HEK293 (cell line): ENCODE measurements around the gene PRTFDC1.

Source experiments
- CTCF ChIA-PET: fragments of 350-600 bp; formaldehyde crosslinking; extraction: SDS; loops from one replicate; lab custom pipeline; 2021; ENCODE audit warnings: antibody characterized with exemption; lab: Yijun Ruan, JAX
- POLR2A ChIA-PET: fragments of 300-600 bp; formaldehyde crosslinking; extraction: SDS; loops from one replicate; lab custom pipeline; 2020; ENCODE audit warnings: antibody characterized with exemption, inconsistent platforms; lab: Yijun Ruan, JAX
- H3K27ac ChIP-seq: fragments of 200-500 bp; sonication (Bioruptor generic); 2 replicates; pipeline ENCODE4 v1.5.1; 2014; ENCODE audit warnings: low read depth, low read length, control low read depth, inconsistent platforms; ENCODE audit errors: extremely low read depth
- H3K36me3 ChIP-seq, 2 experiments: fragments of 200-500 bp in 1 of 2; sonication (Bioruptor generic) in 1 of 2; 1 replicate in 1 of 2; 2 replicates in 1 of 2; pipeline ENCODE4 v1.5.1; 2014 to 2017; ENCODE audit warnings: inconsistent platforms in 2 of 2, low read length in 2 of 2; ENCODE audit not compliant: control insufficient read depth in 2 of 2, insufficient read depth in 1 of 2
- H3K4me1 ChIP-seq: fragments of 200-500 bp; sonication (Bioruptor generic); 2 replicates; pipeline ENCODE4 v1.5.1; 2014; ENCODE audit warnings: mild to moderate bottlenecking, low read length, inconsistent platforms; ENCODE audit not compliant: control insufficient read depth, insufficient read depth
- H3K4me3 ChIP-seq: 2 replicates; pipeline ENCODE4 v1.5.1; 2011; ENCODE audit warnings: low read depth, mild to moderate bottlenecking, control low read depth, low read length, moderate library complexity
- H3K9me3 ChIP-seq: fragments of 200-500 bp; sonication (Bioruptor generic); 2 replicates; pipeline ENCODE4 v1.5.1; 2014; ENCODE audit warnings: low read depth, low read length, inconsistent platforms; ENCODE audit not compliant: control insufficient read depth, insufficient read depth
- EGR2 ChIP-seq: fragments of 450-650 bp; formaldehyde crosslinking; IDR thresholded peaks from 2 replicates; pipeline ENCODE4 v1.5.1; 2016; ENCODE audit warnings: low read depth, missing biosample characterization, missing genetic modification characterization
- GLI4 ChIP-seq: fragments of 450-650 bp; formaldehyde crosslinking; IDR thresholded peaks from 2 replicates; pipeline ENCODE4 v1.5.1; 2016; ENCODE audit warnings: missing biosample characterization, missing genetic modification characterization
- GLIS1 ChIP-seq: fragments of 450-650 bp; formaldehyde crosslinking; IDR thresholded peaks from 2 replicates; pipeline ENCODE4 v1.5.1; 2016; ENCODE audit warnings: missing biosample characterization, missing genetic modification characterization
- HOXA7 ChIP-seq: sonication (generic); formaldehyde crosslinking; IDR thresholded peaks from 2 replicates; pipeline ENCODE4 v1.8.1; 2022; ENCODE audit warnings: missing genetic modification reagents, borderline replicate concordance
- MZF1 ChIP-seq: fragments of 450-650 bp; formaldehyde crosslinking; IDR thresholded peaks from 2 replicates; pipeline ENCODE4 v1.5.1; 2017; ENCODE audit warnings: missing biosample characterization, missing genetic modification characterization, borderline replicate concordance
- OSR2 ChIP-seq: fragments of 450-650 bp; formaldehyde crosslinking; IDR thresholded peaks from 2 replicates; pipeline ENCODE4 v1.5.1; 2016; ENCODE audit warnings: missing biosample characterization, missing genetic modification characterization
- ZBTB17 ChIP-seq: fragments of 450-650 bp; formaldehyde crosslinking; IDR thresholded peaks from 2 replicates; pipeline ENCODE4 v1.5.1; 2016; ENCODE audit warnings: missing biosample characterization, missing genetic modification characterization
- ZNF133 ChIP-seq: fragments of 450-650 bp; formaldehyde crosslinking; IDR thresholded peaks from 2 replicates; pipeline ENCODE4 v1.5.1; 2016; ENCODE audit warnings: missing biosample characterization, missing genetic modification characterization
- ZNF202 ChIP-seq: fragments of 450-650 bp; formaldehyde crosslinking; IDR thresholded peaks from 2 replicates; pipeline ENCODE4 v1.5.1; 2016; ENCODE audit warnings: missing biosample characterization, missing genetic modification characterization, borderline replicate concordance
- ZNF549 ChIP-seq: fragments of 450-650 bp; IDR thresholded peaks from 2 replicates; pipeline ENCODE4 v1.5.1; 2018; ENCODE audit warnings: missing biosample characterization, missing genetic modification characterization, mild to moderate bottlenecking, inconsistent platforms, moderate library complexity
- ZNF654 ChIP-seq: fragments of 450-650 bp; formaldehyde crosslinking; IDR thresholded peaks from 2 replicates; pipeline ENCODE4 v1.5.1; 2016; ENCODE audit warnings: low read depth, missing biosample characterization, missing genetic modification characterization
- ZNF658 ChIP-seq: fragments of 450-650 bp; formaldehyde crosslinking; IDR thresholded peaks from 2 replicates; pipeline ENCODE4; 2016; ENCODE audit warnings: missing biosample characterization, missing genetic modification characterization
- ZNF776 ChIP-seq: fragments of 450-650 bp; formaldehyde crosslinking; IDR thresholded peaks from 2 replicates; pipeline ENCODE4 v1.5.0; 2017; ENCODE audit warnings: missing biosample characterization, missing genetic modification characterization, borderline replicate concordance
- ZNF792 ChIP-seq: fragments of 450-650 bp; formaldehyde crosslinking; IDR thresholded peaks from 2 replicates; pipeline ENCODE4 v1.5.1; 2016; ENCODE audit warnings: missing biosample characterization, missing genetic modification characterization
- ZSCAN30 ChIP-seq: fragments of 450-650 bp; IDR thresholded peaks from 2 replicates; pipeline ENCODE4 v1.5.1; 2018; ENCODE audit warnings: missing biosample characterization, mild to moderate bottlenecking, missing genetic modification characterization, moderate library complexity
- TF ChIP-seq, protein P1 (sequence below): fragments of 450-650 bp; formaldehyde crosslinking; IDR thresholded peaks from 2 replicates; pipeline ENCODE4 v1.5.1; 2016; ENCODE audit warnings: missing biosample characterization, missing genetic modification characterization
- TF ChIP-seq, protein P2 (sequence below): fragments of 450-650 bp; formaldehyde crosslinking; IDR thresholded peaks from 2 replicates; pipeline ENCODE4 v1.5.1; 2016; ENCODE audit warnings: missing biosample characterization, missing genetic modification characterization

The PRTFDC1 gene

DNA sequence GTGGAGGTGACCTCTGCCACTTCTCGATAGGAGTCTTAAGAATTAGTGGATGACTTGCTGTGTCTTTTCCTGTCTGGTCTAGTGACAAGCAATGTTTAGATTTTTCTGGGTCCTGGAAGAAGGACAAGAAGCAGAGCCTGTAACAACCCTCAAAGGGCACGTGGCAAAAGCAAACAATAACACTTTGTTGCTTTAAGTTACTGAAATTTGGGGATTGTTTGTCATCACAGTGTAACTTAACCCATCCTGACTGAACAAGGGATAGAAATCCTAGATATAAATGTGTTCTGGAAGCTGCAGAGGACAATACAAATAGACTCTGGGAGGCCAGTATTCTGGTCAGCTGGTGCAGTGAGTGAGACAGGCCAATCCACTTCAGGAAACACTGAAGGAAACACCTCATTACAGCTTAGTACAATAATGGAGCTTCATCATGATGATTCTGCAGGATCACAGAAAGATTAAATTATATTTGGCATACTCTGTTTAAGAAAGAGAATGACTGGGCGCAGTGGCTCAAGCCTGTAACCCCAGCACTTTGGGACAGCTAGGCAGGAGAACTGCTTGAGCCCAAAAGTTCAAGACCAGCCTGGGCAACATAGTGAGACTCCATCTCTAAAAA lies 40.2 kb upstream of the PRTFDC1 start (continued):
- TF ChIP-seq EGR2 (tag by site-specific recombination), result no peak
- no peak for TF ChIP-seq GLI4 (tag by site-specific recombination)
- TF ChIP-seq GLIS1, result no peak
- no peak for TF ChIP-seq HOXA7
- no peak for TF ChIP-seq ZSCAN30 (tag by site-specific recombination)
- TF ChIP-seq, protein P1, sequence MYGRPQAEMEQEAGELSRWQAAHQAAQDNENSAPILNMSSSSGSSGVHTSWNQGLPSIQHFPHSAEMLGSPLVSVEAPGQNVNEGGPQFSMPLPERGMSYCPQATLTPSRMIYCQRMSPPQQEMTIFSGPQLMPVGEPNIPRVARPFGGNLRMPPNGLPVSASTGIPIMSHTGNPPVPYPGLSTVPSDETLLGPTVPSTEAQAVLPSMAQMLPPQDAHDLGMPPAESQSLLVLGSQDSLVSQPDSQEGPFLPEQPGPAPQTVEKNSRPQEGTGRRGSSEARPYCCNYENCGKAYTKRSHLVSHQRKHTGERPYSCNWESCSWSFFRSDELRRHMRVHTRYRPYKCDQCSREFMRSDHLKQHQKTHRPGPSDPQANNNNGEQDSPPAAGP, result no peak
- no peak for TF ChIP-seq ZNF202 (tag by site-specific recombination)
- no peak for TF ChIP-seq MZF1 (tag by site-specific recombination)

DNA sequence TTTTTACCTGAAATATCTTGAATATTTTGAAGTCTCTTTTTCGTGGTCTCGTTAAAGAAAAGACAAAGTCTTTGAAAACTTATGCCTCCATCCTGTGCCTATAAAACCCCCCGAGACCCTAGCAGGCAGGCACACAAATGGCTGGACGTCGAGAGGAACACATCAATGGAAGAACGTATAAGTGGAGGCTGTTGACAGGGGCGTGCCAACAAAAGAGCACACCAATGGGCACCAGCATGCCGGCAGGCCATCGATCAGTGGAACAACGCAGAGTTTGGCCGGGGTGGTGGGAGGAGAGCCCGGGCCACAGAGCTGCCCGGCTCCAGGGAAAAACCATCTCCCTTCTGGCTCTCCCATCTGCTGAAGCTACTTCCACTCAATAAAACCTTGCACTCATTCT lies 38.9 kb upstream of the PRTFDC1 start:
- H3K4me3 ChIP-seq, result no peak overlapping the region
- CTCF ChIA-PET, result interaction anchor here (1.0 to 2.4 kb wide), 2 partner anchors 90 to 530 kb away, joined by 3 to 12 read pairs; no protein-coding TSS in a partner anchor
- no peaks in the 10 kb centered on the region for H3K9me3 ChIP-seq
- POLR2A ChIA-PET, result no interaction called here
- no peaks in the 10 kb centered on the region for H3K36me3 ChIP-seq
- H3K4me1 ChIP-seq, result no peaks in the 10 kb centered on the region
- H3K27ac ChIP-seq, result no peak overlapping the region
- TF ChIP-seq ZNF549 (tag by site-specific recombination), result no peak
- TF ChIP-seq ZNF776 (tag by site-specific recombination), result no peak
- peak; percentile 55; the same call in 1 of the 2 replicates for TF ChIP-seq ZNF133
- TF ChIP-seq, all 188 proteins: peak for 1

DNA sequence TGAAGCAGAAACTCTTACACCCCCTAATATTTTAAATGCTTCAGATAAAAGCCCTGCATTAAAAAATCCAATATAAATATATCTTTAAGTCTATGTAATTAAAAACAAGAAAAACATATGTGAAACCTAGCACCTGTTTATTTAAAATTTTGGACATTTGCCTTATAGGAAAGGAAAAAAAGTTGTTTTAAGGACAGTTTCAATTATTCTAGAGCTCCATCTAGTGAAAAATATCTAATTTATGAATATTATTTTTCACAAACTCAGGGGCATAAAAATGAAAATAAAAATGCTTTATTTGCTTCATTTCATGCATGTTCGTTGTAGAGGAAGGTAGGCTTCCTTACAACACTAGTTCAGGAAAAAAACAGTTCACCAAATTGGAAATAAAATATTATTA lies 37.5 kb upstream of the PRTFDC1 start:
- H3K9me3 ChIP-seq, result no peaks in the 10 kb centered on the region
- TF ChIP-seq ZNF658 (tag by site-specific recombination), result no peak
- TF ChIP-seq ZNF654 (tag by site-specific recombination), result peak; percentile 45
- CTCF ChIA-PET, result interaction anchor here (0.6 to 2.4 kb wide), 9 partner anchors 10 to 373 kb away, joined by 3 to 12 read pairs (median 3); no protein-coding TSS in a partner anchor
- H3K36me3 ChIP-seq, result no peaks in the 10 kb centered on the region
- no peak overlapping the region for H3K27ac ChIP-seq
- H3K4me1 ChIP-seq, result no peaks in the 10 kb centered on the region
- H3K4me3 ChIP-seq, result no peak overlapping the region
- POLR2A ChIA-PET, result no interaction called here

DNA sequence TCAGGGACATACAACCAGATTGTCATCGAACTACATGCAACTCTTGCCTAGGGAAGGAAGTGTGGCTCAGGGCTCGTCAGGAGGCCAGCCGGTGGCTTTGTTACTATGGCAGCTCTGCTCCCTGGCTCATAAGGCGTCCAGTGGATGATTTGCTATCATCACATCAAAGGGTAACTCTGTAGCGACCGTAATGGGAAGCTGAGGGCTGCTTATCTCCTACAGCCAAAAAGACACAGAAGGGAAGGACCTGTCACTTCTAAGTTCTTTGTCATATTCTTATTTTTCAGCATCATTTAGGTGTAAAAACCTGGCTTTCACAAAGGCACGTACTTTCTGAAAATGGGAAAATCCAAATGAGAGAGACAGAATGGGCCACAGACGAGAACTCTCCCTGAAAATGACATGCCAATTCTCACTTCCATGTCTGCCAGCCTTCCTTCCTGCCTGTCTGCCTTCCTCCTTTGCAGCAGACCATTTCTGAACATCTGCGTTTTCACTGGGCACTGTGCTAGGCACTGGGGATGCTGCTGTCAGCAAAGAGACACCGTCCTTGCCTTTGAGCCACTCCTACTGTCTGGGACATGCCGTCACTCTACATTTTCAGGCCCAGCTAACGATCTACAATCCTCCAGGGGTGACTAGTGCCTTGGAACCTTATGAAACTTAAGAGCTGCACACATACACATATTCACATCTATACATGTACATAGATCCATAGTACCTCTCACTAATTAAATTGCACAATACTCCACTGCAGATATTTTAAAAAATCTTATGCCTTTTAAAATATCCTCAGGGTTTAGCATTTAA lies 36.6 kb upstream of the PRTFDC1 start:
- Histone ChIP-seq H3K4me1 (no peaks in the 10 kb centered on the region), H3K27ac (no peak overlapping the region), H3K36me3 (no peaks in the 10 kb centered on the region), H3K4me3 (no peak overlapping the region), H3K9me3 (no peaks in the 10 kb centered on the region)
- ChIA-PET CTCF (interaction anchor here (0.6 to 2.4 kb wide), 4 partner anchors 9 to 372 kb away, joined by 3 to 12 read pairs (median 4); no protein-coding TSS in a partner anchor), POLR2A (no interaction called here)
- TF ChIP-seq OSR2, result no peak
- TF ChIP-seq ZBTB17, result peak; percentile 57; the same call in 1 of the 2 replicates
- TF ChIP-seq, protein P2, sequence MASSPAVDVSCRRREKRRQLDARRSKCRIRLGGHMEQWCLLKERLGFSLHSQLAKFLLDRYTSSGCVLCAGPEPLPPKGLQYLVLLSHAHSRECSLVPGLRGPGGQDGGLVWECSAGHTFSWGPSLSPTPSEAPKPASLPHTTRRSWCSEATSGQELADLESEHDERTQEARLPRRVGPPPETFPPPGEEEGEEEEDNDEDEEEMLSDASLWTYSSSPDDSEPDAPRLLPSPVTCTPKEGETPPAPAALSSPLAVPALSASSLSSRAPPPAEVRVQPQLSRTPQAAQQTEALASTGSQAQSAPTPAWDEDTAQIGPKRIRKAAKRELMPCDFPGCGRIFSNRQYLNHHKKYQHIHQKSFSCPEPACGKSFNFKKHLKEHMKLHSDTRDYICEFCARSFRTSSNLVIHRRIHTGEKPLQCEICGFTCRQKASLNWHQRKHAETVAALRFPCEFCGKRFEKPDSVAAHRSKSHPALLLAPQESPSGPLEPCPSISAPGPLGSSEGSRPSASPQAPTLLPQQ (tag by site-specific recombination), result no peak
- no peak for TF ChIP-seq ZNF792
